GM18511 (cell line): ENCODE data around the gene ABCA13.

ENCODE experiments used
- ATAC-seq: cut with Tn5 transposase; IDR thresholded peaks from one replicate; pipeline ENCODE4 v1.9.1; 2021; ENCODE audit warnings: mild to moderate bottlenecking, moderate library complexity; ENCODE audit not compliant: unreplicated experiment

ABCA13 gene

DNA sequence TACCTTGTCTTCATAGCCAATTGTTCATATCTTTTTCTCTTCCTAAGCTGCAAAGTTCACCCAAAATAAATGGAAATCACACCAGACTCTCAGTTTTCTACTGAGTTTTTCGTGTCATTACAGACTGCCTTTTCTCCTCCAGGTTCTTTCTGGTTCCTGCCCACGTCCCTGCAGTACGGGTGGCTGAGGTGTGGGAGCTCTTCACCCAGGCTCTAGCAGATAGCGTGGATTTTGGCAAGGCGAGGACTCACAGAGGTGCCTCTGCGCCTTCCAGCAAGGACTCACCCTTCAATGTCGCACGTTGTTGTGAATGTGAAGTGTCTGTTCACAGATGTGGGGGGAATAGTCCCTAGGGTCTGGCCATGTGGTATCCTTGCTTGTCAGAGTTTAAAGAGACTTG is 71.6 kb downstream of the ABCA13 start:
- ATAC-seq: no peak

DNA sequence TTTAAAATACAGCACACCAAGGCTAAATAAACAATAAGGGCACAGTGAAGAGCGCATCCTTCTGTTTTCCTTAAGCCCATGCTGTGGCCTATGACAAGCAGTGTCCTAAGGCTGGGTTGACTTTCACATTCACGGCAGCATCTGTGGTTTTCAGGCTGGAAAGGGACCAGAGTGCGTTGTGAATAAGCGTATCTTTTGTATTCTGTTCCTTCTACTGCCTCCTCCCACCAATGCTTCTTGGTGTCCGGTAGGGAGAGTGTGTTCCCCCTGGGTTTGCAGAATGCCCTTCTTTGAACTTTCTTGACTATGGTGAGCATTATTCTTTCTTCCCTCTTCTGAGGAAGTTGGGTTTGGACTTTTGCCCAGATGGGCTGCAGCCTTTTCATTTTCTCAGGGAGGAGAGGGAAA is 73.6 kb downstream of the ABCA13 start:
- no peak for ATAC-seq

DNA sequence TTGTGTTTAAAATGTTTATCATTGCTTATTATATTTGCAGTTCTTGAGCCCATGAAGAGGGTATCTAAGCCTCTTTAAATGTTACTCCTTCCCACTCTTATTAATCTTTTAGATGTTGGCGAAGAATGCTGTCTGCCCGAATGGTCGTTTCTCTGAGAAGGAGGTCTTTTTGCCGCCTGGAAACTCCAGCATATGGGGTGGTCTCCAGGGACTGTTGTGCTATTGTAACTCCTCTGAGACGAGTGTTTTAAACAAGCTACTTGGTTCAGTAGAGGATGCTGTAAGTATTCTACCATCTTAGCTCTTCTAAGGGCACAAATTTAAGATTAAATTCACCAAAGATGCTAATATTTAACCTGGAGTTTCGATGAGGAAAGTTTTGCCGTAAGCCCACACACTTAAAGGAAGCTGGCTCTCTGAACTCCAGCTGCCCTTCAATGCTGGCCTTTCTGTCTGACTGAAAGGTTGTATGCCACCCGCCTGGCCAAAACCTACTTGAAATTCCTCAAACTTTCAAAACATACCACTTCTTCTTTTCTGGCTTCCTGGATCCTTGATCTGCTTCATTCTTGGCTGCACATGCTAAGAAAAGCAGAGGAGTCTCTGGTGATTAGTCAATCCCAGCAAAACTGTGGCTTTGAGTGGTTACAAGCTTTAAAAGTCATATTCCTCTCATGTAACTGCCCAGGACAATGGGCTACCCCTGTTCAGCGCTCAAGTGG is 74.7 kb downstream of the ABCA13 start:
- peak; percentile 76 for ATAC-seq

DNA sequence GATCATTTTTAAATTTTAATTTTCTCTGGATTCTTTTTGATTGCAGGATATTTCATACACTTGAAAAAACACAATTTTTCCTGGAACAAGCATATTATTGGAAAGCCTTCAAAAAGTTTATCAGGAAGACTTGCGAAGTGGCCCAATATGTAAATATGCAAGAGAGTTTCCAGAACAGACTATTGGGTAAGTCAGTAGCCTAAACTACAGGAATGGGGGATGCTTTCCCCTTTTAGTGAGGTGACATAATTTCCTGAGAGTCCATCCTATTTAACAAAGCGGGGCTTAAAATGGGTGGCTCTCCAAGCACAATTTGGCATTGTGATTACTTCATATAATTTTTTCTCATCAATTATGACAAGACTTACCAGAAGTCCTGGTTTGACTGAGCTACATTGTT is 77.9 kb downstream of the ABCA13 start:
- no peak for ATAC-seq

DNA sequence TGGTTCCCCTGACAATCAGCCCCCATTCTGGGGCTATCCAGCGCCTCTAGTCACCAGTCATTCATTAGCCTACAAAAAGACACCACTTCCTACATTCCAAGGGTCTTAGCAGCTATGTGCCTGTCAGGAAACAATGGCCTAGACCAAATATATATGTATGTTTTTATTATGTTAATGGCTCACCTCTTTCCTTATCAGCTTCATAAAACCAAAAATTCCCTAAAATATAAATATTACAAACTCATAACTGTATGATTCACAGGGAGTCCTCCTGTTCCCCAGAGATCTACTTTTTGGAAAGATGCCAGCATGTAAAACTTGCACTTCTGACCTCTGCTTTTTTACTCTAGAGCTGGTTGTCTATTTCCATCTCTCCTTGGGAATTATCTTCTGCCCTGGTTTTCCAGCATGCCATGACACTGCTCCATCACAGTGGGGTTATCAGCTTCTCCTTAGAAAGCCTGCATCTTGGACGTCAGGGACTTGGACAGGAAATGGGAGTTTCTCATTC is 79.2 kb downstream of the ABCA13 start:
- ATAC-seq: no peak

DNA sequence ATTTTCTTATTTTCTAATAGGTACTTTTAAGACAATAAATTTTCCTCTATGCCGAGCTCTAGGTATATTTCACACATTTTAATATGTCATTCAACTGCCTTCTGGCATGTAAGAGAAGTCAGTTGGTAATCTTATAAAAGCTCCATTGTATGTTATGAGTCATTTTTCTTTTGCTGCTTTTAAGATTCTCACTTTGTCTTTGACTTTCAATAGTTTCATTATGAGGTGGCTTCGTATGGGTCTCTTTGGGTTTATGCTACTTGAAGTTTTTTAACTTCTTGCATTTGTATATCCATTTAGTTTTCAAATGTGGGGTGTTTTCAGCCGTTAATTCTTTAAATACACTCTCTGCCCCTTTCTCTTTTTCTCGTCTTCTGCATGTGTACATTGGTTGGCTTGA is 80.5 kb downstream of the ABCA13 start:
- peak; percentile 89 for ATAC-seq

DNA sequence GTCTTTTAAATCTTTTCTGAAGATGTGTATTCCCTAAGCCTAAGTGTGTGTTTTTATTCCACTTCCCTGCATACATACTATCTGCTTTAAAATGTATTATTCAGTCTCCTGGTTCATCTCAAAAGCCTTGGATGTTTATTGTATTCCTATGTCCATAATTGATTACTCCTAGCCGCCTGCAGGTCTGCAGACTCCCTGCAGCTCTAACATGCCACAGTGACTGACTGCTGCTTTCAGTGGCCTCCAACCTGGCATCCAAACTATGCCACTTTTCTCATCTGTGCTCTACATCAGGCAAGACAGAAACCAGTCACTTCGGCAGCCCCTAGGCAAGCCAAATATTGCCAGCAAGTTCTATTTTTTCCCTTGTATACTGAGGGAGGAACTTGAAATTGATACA is 81.7 kb downstream of the ABCA13 start:
- ATAC-seq: no peak

DNA sequence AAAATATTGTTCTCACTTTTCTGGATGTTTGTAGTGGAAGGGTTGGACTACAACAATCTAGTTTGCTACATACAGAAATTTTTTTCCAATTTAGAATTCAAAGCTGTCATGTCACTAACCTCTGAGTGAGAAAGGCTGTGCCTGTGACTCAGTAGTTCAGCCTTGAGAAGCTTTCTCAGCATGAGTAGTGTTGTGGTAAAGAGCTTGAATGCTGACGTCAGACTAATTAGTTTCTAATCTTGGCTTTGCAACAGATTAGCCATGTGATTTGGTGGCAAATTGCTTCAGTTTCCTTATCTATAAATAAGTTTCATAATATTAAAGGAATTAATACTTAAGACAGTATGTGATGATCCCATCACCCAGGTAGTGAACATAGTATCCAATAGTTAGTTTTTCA is 83.8 kb downstream of the ABCA13 start:
- peak; percentile 45 for ATAC-seq

DNA sequence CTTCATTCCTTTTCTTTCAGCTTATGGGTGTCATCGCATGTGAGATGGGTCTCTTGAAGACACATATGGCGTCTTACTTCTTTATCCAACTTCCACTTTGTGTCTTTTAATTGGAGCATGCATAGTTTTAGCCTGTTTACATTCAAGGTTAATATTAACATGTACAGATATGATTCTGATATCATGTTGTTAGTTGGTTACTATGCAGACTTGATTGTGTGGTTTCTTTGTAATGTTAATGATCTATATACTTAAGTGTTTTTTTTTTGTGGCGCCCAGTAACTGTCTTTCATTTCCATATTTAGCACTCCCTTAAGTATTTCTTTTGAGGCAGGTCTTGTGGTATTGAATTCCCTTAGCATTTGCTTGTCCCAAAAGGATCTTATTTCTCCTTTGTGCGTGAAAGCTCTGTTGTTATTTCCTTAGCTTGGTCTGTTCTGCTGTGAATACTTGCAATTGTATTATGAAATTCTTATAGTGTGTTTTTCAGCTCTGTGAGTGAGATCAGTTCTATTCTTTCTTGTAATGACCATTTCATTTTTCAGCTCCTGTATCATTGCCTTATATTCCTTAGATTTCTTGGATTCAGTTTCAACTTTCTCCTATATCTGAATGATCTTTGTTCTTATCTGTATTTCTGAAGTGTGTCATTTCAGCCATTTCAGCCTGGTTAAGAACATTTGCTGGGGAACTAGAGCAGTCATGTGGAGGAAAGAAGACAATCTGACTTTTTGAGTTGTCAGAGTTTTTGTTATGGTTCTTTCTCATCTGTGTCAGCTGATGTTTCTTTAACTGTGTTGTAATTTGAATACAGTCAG is 88.4 kb downstream of the ABCA13 start:
- ATAC-seq: no peak

DNA sequence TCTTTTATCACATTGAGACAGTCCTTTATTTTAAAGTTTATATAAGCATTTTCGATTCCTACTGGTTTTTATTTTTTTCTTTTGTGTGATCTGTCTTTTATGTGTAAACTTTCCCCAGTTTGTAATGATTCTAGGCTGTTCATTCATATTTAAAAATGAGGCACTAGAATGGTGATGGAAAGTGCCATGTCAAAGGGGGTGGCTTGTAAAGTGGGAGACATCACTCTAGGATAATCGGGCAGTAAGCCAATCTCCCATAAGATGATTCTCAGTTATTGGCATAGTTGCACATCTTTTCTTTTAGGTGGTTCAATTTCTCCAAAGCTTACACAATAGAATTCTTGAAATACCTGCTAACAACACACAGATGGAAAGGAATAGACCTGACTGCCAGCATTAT is 90.4 kb downstream of the ABCA13 start:
- ATAC-seq: no peak

DNA sequence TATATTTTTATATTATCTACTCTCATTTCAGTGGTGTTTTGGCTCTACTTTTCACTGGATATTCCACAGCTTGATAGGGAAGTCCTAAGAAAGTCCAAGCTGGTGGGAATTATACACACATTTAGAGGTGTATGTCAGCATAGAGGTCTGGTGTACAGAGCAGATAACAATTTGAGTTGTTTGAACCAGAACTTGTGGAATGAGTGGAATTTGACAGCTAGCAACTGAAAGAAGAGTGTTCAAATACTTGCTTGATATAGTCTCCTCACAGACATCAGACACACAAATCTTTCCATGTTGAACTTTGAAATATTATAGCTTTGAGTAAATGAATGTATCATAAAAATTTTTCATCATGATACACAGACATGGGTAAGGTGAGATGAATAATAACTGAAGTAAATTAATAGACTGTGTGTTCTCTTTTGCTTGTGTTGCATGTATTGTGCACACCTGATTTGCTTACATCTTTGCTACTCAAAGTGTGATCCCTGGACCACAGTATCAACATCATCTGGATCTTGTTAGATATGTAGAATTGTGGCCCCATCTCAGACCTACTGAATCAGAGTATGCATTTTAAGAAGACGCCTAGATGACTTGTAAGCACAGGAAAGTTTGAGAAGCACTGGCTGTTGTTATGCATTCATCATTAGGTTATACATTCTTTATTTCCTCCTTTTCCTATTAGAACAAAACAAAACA is 91.5 kb downstream of the ABCA13 start:
- no peak for ATAC-seq

DNA sequence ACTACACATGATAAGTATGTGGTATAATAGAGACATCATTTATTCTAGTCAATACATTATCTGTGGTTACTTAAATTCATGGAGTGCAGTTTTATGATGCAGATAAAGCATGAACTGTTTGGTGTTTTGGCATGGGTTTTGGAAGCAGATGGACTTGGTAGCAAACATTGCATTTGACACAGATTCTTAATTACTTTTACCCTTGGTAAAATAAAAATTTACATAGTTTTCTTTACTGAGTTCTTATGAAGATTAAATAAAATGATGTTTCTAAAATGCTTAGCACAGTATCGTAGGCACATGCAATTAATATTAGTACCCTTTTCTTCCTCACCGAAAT is 92.0 kb downstream of the ABCA13 start:
- ATAC-seq: no peak

DNA sequence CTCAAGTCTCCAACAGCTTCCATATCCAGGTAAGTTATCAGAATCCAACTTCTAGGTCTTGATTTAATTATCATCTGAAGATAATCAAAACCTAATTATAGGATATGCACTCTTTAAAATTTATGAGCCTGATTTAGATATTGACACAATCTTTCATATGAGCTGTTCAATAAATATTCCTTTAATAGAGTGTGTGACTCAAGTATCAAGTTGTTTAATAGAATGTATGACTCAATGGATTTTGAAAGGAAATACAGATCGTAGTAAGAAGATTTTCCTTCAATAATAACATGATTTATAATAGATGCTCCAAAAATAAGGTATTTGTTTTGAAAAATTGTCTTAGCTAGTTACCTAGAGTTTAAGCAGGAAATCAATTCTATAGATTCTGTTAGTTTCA is 97.8 kb downstream of the ABCA13 start:
- no peak for ATAC-seq

DNA sequence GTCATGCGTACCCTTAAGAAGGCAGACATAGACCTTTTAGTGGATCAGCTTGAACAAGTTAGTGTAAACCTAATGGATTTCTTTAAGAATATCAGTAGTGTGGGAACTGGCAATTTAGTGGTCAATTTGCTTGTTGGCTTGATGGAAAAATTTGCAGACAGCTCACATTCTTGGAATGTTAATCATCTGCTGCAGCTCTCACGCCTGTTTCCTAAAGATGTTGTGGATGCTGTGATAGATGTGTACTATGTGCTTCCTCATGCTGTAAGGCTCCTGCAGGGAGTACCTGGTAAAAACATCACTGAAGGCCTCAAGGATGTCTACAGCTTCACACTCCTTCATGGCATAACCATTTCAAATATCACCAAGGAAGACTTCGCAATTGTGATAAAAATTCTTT is 103.4 kb downstream of the ABCA13 start:
- ATAC-seq: no peak

DNA sequence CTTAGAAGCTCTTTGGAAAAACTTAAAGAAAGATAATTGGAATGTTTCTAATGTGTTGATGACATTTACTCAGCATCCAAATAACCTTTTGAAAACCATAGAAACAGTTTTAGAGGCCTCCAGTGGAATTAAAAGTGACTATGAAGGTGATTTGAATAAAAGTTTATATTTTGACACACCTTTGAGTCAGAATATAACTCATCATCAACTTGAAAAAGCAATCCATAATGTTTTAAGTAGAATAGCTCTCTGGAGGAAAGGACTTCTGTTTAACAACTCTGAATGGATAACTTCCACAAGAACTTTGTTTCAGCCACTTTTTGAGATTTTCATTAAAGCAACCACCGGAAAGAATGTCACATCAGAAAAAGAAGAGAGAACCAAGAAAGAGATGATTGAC is 108.2 kb downstream of the ABCA13 start:
- no peak for ATAC-seq

DNA sequence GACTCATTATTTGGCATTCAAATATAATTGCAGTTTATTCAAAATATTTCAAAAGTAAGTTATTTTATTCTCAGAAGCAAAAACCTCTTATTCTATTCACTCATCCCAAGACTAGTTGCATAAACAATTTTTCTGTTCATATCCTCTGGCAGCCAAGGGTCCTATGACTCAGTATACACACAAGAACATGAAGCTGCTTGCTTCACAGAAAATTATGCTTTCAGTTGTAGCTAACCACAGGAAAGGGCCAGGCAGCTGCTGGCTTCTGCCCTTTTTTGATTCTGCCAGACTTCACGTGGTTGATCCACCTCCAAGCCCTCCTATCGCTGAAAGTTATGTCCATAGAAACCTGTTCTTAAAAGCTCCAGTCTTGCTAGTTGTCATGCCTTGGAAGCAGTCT is 108.8 kb downstream of the ABCA13 start:
- ATAC-seq: no peak

DNA sequence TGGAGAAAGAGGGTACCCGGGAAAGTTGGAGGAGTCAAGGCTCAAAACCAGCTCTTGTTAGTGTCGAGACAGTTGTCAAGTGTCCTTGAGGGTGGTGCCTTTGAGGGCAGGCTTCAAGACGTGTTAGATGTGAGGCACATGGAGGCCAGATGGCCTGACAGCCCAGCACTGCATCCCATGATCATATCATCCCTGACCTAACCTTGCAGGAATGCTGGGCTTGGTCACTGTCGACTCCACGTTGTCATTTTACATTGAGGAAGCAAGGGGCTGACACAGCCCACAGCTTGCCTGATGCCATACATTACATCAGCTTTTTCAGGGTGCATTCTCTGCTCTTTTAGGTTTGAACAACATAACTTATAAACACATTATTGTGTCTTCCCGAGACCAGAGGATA is 114.1 kb downstream of the ABCA13 start:
- no peak for ATAC-seq

DNA sequence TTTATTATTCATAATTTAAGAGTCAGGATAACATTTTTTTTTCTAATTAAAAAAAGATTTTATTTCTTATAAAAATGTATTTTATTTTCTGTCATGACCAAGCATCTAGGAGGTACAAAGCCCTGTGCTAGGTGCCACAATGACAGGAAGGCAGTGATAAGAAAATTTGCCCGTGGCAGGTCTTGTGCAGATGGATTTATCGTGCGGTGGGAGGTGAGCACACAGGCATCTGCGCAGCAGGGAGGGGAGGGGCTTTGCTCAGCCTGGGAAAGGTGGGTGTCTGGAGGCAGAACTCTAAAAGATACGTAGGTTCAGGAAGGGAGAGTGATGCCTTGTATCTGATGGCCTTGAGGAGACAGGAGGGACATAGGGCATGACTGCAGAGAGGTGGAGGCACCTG is 115.6 kb downstream of the ABCA13 start:
- ATAC-seq: no peak

DNA sequence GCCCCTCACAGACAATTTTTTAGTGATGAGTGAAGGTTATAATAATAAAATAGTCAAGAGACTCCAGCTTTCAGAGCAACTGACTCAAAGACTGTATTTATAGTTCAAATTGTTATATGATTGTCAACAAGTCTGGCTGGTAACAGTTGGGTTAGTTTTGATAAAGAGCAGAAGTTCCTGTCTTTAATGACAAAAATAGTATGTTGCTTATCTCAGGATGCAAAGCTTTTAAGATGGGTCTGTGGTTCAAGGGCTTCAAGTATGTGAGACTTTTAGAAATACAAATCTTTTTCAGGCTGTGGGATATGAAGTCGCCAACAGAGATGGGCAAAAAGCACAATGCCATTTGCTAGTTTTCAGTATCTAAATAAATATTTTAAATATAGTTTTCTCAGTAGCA is 118.4 kb downstream of the ABCA13 start:
- no peak for ATAC-seq

DNA sequence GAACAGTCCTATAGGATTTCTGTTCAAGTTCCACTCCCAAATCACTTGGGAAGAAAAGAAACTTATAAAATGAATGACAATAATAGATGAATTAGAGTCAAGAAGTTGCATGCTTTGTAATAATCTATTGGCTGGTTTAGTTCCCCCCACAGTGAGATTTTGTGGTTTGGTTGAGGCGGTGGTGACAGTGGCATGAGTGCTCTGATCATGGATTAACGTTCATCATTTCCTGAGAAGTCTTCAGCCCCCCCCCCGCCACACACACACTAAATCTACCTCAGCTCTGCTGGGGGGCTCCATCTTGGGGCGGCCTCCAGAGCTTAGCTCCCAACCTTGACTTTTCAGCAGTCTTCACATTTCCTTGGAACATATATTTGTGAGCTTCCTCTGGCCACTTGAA is 121.7 kb downstream of the ABCA13 start:
- ATAC-seq: no peak

DNA sequence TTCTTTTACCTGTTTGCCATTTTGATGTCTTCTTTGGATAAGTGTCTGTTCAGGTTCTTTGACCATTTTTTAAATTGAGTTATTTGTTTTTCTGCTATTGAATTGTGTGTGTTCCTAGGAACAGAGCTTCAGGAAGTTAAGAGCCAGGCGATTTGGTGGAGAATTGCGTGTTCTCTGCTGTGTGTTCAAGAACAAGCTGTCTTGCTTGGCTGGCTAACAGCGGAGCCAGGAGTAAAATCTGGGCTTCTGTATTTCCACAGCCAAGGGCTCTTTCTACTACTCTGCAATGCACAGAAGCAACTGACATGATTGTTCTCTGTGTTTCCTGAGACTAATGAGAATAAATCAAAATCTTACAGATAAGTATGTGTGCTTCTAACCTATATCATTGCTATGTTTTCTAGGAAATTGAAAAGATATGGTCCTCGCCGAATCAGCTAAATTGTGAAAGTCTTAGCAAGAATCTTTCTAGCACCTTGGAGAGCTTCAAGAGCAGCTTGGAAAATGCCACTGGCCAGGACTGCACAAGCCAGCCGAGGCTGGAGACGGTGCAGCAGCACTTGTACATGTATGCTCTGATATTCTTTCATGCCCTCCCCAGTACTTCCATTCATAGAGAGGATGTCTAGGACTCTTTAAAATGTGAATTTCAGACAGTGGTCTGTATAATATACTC is 124.2 kb downstream of the ABCA13 start:
- no peak for ATAC-seq
